H9 (cell line): ENCODE measurements around the gene MPZ. TPM values are rescaled to one million over a fixed set of nuclear protein-coding genes. Genes with fewer than 3 reads are reported as not detected.

ENCODE experiments used
- DNase-seq: peaks from one replicate; pipeline ENCODE4 v3.0.0-alpha.2; 2017
- H2AFZ ChIP-seq: one replicate; pipeline ENCODE4 v1.6.1; 2013; ENCODE audit warnings: mild to moderate bottlenecking, low read length, control low read depth, moderate library complexity
- H2AK5ac ChIP-seq: 2 replicates; pipeline ENCODE4 v1.6.1; 2013; ENCODE audit warnings: low read length, control low read depth, mixed read lengths; ENCODE audit not compliant: insufficient read length
- H2BK120ac ChIP-seq: one replicate; pipeline ENCODE4 v1.6.1; 2013; ENCODE audit warnings: low read depth, mild to moderate bottlenecking, low read length, control low read depth, inconsistent platforms; ENCODE audit not compliant: poor library complexity, severe bottlenecking
- H2BK12ac ChIP-seq: 2 replicates; pipeline ENCODE4 v1.6.1; 2013; ENCODE audit warnings: low read length, control low read depth, mixed read lengths, low read depth; ENCODE audit not compliant: insufficient read length
- H2BK15ac ChIP-seq: 2 replicates; pipeline ENCODE4 v1.6.1; 2013; ENCODE audit warnings: low read depth, low read length, control low read depth
- H2BK20ac ChIP-seq: one replicate; pipeline ENCODE4 v1.6.1; 2013; ENCODE audit warnings: low read depth, mild to moderate bottlenecking, low read length, control low read depth, inconsistent platforms; ENCODE audit not compliant: poor library complexity, severe bottlenecking
- H2BK5ac ChIP-seq: 2 replicates; pipeline ENCODE4 v1.6.1; 2013; ENCODE audit warnings: low read length, control low read depth, mixed read lengths; ENCODE audit not compliant: insufficient read length
- H3K14ac ChIP-seq: 2 replicates; pipeline ENCODE4 v1.6.1; 2013; ENCODE audit warnings: low read length, control low read depth; ENCODE audit not compliant: insufficient read depth
- H3K18ac ChIP-seq: 2 replicates; pipeline ENCODE4 v1.6.1; 2013; ENCODE audit warnings: low read depth, mild to moderate bottlenecking, mixed read lengths, low read length, control low read depth; ENCODE audit not compliant: insufficient read length
- H3K23ac ChIP-seq: 2 replicates; pipeline ENCODE4 v1.6.1; 2013; ENCODE audit warnings: low read length, control low read depth, mixed read lengths, low read depth; ENCODE audit not compliant: insufficient read length
- H3K23me2 ChIP-seq: 2 replicates; pipeline ENCODE4 v1.6.1; 2013; ENCODE audit warnings: low read depth, mild to moderate bottlenecking, mixed read lengths, low read length, control low read depth; ENCODE audit not compliant: insufficient read length, poor library complexity, severe bottlenecking
- H3K27ac ChIP-seq: 2 replicates; pipeline ENCODE4 v1.5.1; 2013; ENCODE audit warnings: low read length, control low read depth, mixed read lengths, low read depth; ENCODE audit not compliant: insufficient read length
- H3K27me3 ChIP-seq: 2 replicates; pipeline ENCODE4 v1.6.1; 2013; ENCODE audit warnings: low read length, control low read depth, inconsistent platforms; ENCODE audit not compliant: insufficient read depth
- H3K4ac ChIP-seq: 2 replicates; pipeline ENCODE4 v1.6.1; 2013; ENCODE audit warnings: low read depth, mild to moderate bottlenecking, control low read depth, inconsistent platforms, low read length, moderate library complexity
- H3K4me1 ChIP-seq: 2 replicates; pipeline ENCODE4 v1.6.1; 2013; ENCODE audit warnings: low read length, control low read depth, inconsistent platforms; ENCODE audit not compliant: insufficient read depth
- H3K4me2 ChIP-seq: 2 replicates; pipeline ENCODE4 v1.6.1; 2013; ENCODE audit warnings: low read length, control low read depth, mixed read lengths; ENCODE audit not compliant: insufficient read length, insufficient read depth
- H3K56ac ChIP-seq: 2 replicates; pipeline ENCODE4 v1.6.1; 2013; ENCODE audit warnings: low read depth, mild to moderate bottlenecking, mixed read lengths, low read length, control low read depth; ENCODE audit not compliant: insufficient read length
- H3K79me1 ChIP-seq: 2 replicates; pipeline ENCODE4 v1.6.1; 2013; ENCODE audit warnings: low read depth, mild to moderate bottlenecking, moderate library complexity, low read length, control low read depth, inconsistent platforms; ENCODE audit not compliant: insufficient read depth, poor library complexity, severe bottlenecking
- H3K79me2 ChIP-seq: 2 replicates; pipeline ENCODE4 v1.6.1; 2013; ENCODE audit warnings: low read length, control low read depth, inconsistent platforms; ENCODE audit not compliant: insufficient read depth
- H3K9ac ChIP-seq: 2 replicates; pipeline ENCODE4 v1.6.1; 2013; ENCODE audit warnings: low read length, control low read depth, mixed read lengths; ENCODE audit not compliant: insufficient read length; ENCODE audit errors: extremely low read depth
- H3K9me3 ChIP-seq: one replicate; pipeline ENCODE4 v1.6.1; 2013; ENCODE audit warnings: low read depth, low read length, inconsistent platforms; ENCODE audit not compliant: control insufficient read depth
- H3T11ph ChIP-seq: one replicate; pipeline ENCODE4 v1.6.1; 2013; ENCODE audit warnings: mild to moderate bottlenecking, low read length, control low read depth, inconsistent platforms
- H4K20me1 ChIP-seq: one replicate; pipeline ENCODE4 v1.6.1; 2013; ENCODE audit not compliant: control insufficient read depth, insufficient read length, insufficient read depth
- H4K5ac ChIP-seq: 2 replicates; pipeline ENCODE4 v1.6.1; 2013; ENCODE audit warnings: low read depth, mild to moderate bottlenecking, mixed read lengths, low read length, control low read depth; ENCODE audit not compliant: insufficient read length
- H4K8ac ChIP-seq: replicated peaks from 2 replicates; pipeline ENCODE4 v1.6.1; 2013; ENCODE audit warnings: low read length, control low read depth, mixed read lengths, low read depth; ENCODE audit not compliant: insufficient read length
- H4K91ac ChIP-seq: 2 replicates; pipeline ENCODE4 v1.6.1; 2013; ENCODE audit warnings: low read depth, mild to moderate bottlenecking, moderate library complexity, mixed read lengths, low read length, control low read depth; ENCODE audit not compliant: insufficient read length
- H3K27ac Mint-ChIP-seq, 3 experiments: 2 replicates in 2 of 3; 3 replicates in 1 of 3; pipeline ENCODE4 v1.8.0; 2020 to 2021; ENCODE audit warnings: mixed read lengths in 3 of 3, mild to moderate bottlenecking in 1 of 3, moderate library complexity in 1 of 3
- H3K27me3 Mint-ChIP-seq: 2 replicates; pipeline ENCODE4 v1.8.0; 2021; ENCODE audit warnings: low read depth, mild to moderate bottlenecking, moderate library complexity, mixed read lengths
- H3K36me3 Mint-ChIP-seq, 3 experiments: 2 replicates in 2 of 3; 3 replicates in 1 of 3; pipeline ENCODE4 v1.8.0; 2020 to 2021; ENCODE audit warnings: low read depth in 3 of 3, mixed read lengths in 3 of 3; ENCODE audit not compliant: insufficient read depth in 1 of 3
- H3K4me1 Mint-ChIP-seq, 2 experiments: 2 replicates each; pipeline ENCODE4 v1.8.0; 2020; ENCODE audit warnings: mixed read lengths in 2 of 2
- H3K4me3 Mint-ChIP-seq, 2 experiments: 2 replicates in 1 of 2; 3 replicates in 1 of 2; pipeline ENCODE4 v1.8.0; 2020 to 2021; ENCODE audit warnings: mild to moderate bottlenecking in 2 of 2, mixed read lengths in 2 of 2, moderate library complexity in 1 of 2
- H3K9me3 Mint-ChIP-seq, 2 experiments: 2 replicates in 1 of 2; 3 replicates in 1 of 2; pipeline ENCODE4 v1.8.0; 2020; ENCODE audit warnings: mild to moderate bottlenecking in 2 of 2, mixed read lengths in 2 of 2, moderate library complexity in 1 of 2
- CTCF ChIP-seq: fragments of 200-600 bp; sonication (generic); conservative IDR thresholded peaks from 3 replicates; pipeline ENCODE4 v1.8.0; 2021; ENCODE audit warnings: antibody characterized with exemption, mild to moderate bottlenecking
- WGBS: extraction: QIAGEN DNeasy Blood & Tissue Kit; methylation state at CpG from one replicate; pipeline ENCODE4 v1.1.7; 2013; ENCODE audit warnings: missing lambda C conversion rate, low lambda C conversion rate, mixed read lengths; ENCODE audit not compliant: insufficient read length; ENCODE audit errors: extremely low coverage; 5-methylcytosine and 5-hydroxymethylcytosine counted together
- total RNA-seq: library from RNA; stranded (reverse); gene quantifications from 2 replicates; pipeline ENCODE4 v1.2.1, GENCODE V29; 2021

Gene MPZ
- total RNA-seq, 1 experiment from 2014 or later, result 2.7 TPM

GRCh38 chr1:161330346-161330745, 20.6 kb upstream of the MPZ start:
- WGBS, result no CpG with 5 or more reads among the region's 4 CpGs
- Histone ChIP-seq H4K5ac (no peak overlapping the region), H3K79me1 (no peaks in the 10 kb centered on the region), H2BK12ac (no peak overlapping the region), H3K4me1 (no peaks in the 10 kb centered on the region), H2AK5ac (no peak overlapping the region), H4K91ac (no peak overlapping the region), H2BK5ac (no peak overlapping the region), H3K14ac (no peak overlapping the region), H3K9me3 (no peaks in the 10 kb centered on the region), H4K20me1 (no peaks in the 10 kb centered on the region), H3K4ac (no peak overlapping the region), H4K8ac (no peak overlapping the region), H2AFZ (no peak overlapping the region), H3T11ph (no peak overlapping the region), H3K27ac (no peak overlapping the region), H3K9ac (no peak overlapping the region), H2BK120ac (no peak overlapping the region), H3K18ac (no peak overlapping the region), H3K56ac (no peak overlapping the region), H3K23me2 (no peaks in the 10 kb centered on the region), H3K4me2 (no peak overlapping the region), H2BK15ac (no peak overlapping the region), H2BK20ac (no peak overlapping the region), H3K27me3 (no peaks in the 10 kb centered on the region), H3K79me2 (no peaks in the 10 kb centered on the region), H3K23ac (no peak overlapping the region)
- H3K27me3 Mint-ChIP-seq, result no peaks in the 10 kb centered on the region
- TF ChIP-seq CTCF, result no peak
- no peaks in the 10 kb centered on the region for H3K4me1 Mint-ChIP-seq
- peaks cover 12 to 69% (median 66%) of the 10 kb centered on the region in 3 experiments; a peak in 6 of 7 replicates for H3K36me3 Mint-ChIP-seq
- DNase-seq, result no peak
- H3K27ac Mint-ChIP-seq, result no peak overlapping the region; a peak in 1 of 7 replicates
- no peak overlapping the region for H3K4me3 Mint-ChIP-seq
- H3K9me3 Mint-ChIP-seq, result no peaks in the 10 kb centered on the region
